HEK293 (cell line): ENCODE data around the gene QARS1.

Experiments used
- CTCF ChIP-seq: fragments of 450-650 bp; formaldehyde crosslinking; IDR thresholded peaks from 2 replicates; pipeline ENCODE4 v1.5.1; 2016; ENCODE audit warnings: missing biosample characterization, missing genetic modification characterization
- YY1 ChIP-seq: fragments of 450-650 bp; formaldehyde crosslinking; IDR thresholded peaks from 2 replicates; pipeline ENCODE4 v1.5.1; 2018; ENCODE audit warnings: missing biosample characterization, missing genetic modification characterization
- ZBTB7A ChIP-seq: fragments of 450-650 bp; formaldehyde crosslinking; IDR thresholded peaks from 2 replicates; pipeline ENCODE4 v1.5.1; 2016; ENCODE audit warnings: low read depth, missing biosample characterization, missing genetic modification characterization
- ZNF121 ChIP-seq: fragments of 450-650 bp; formaldehyde crosslinking; IDR thresholded peaks from 2 replicates; pipeline ENCODE4 v1.5.1; 2016; ENCODE audit warnings: missing biosample characterization, missing genetic modification characterization
- ZNF701 ChIP-seq: fragments of 450-650 bp; formaldehyde crosslinking; IDR thresholded peaks from 2 replicates; pipeline ENCODE4 v1.5.1; 2016; ENCODE audit warnings: missing biosample characterization, missing genetic modification characterization

- TF ChIP-seq CTCF (no peak), ZNF121 (tag by site-specific recombination) (no peak), ZBTB7A (tag by site-specific recombination) (no peak), ZNF701 (tag by site-specific recombination) (no peak), YY1 (no peak)
Measured at GRCh38 chr3:49076646-49077045, 27.9 kb downstream of the QARS1 start.
